HepG2 (cell line): Measurements from ENCODE around the gene MED9. TPM values are rescaled to one million over a fixed set of nuclear protein-coding genes. Genes with fewer than 3 reads are reported as not detected.

ENCODE experiments used
- ATF4 ChIP-seq, 2 experiments: fragments of 450-650 bp in 1 of 2; sonication (generic) in 1 of 2; formaldehyde crosslinking; IDR thresholded peaks; 2 replicates each; pipeline versions ENCODE4 v1.5.0 to v1.8.0; 2020 to 2022; ENCODE audit warnings: mild to moderate bottlenecking in 1 of 2, missing genetic modification reagents in 1 of 2
- CBX1 ChIP-seq: IDR thresholded peaks from one replicate; pipeline ENCODE4 v1.6.1; 2016; ENCODE audit warnings: antibody characterized with exemption, low read depth
- GABPB1 ChIP-seq: IDR thresholded peaks from 2 replicates; pipeline ENCODE4 v1.6.1; 2016; ENCODE audit warnings: mild to moderate bottlenecking, missing genetic modification reagents, moderate library complexity, missing compliant biosample characterization
- HMGA1 ChIP-seq: sonication (generic); formaldehyde crosslinking; conservative IDR thresholded peaks from 2 replicates; pipeline ENCODE4 v1.4.0; 2020; ENCODE audit warnings: missing genetic modification reagents
- HNRNPH1 ChIP-seq: fragments of 200-400 bp; formaldehyde crosslinking; optimal IDR thresholded peaks from 2 replicates; pipeline ENCODE3; 2017; ENCODE audit warnings: mild to moderate bottlenecking, low read depth, low read length
- ISL2 ChIP-seq: sonication (generic); formaldehyde crosslinking; IDR thresholded peaks from 2 replicates; pipeline ENCODE4 v1.5.0; 2020; ENCODE audit warnings: missing genetic modification reagents
- KIAA2018 ChIP-seq: sonication (generic); formaldehyde crosslinking; IDR thresholded peaks from 2 replicates; pipeline ENCODE4 v1.5.0; 2020; ENCODE audit warnings: mild to moderate bottlenecking, missing genetic modification reagents, borderline replicate concordance
- NCOA1 ChIP-seq: sonication (generic); formaldehyde crosslinking; IDR thresholded peaks from 2 replicates; pipeline ENCODE4 v1.9.0; 2021; ENCODE audit warnings: missing genetic modification reagents
- PHF8 ChIP-seq: sonication (generic); formaldehyde crosslinking; IDR thresholded peaks from 2 replicates; pipeline ENCODE4 v1.5.0; 2020; ENCODE audit warnings: missing genetic modification reagents
- POLR2AphosphoS2 ChIP-seq: IDR thresholded peaks from 2 replicates; pipeline ENCODE4 v1.6.1; 2011; ENCODE audit warnings: low read depth, low read length, improper control_type of control experiment
- SIN3A ChIP-seq: IDR thresholded peaks from 2 replicates; pipeline ENCODE4 v1.6.1; 2011; ENCODE audit warnings: low read depth, mild to moderate bottlenecking, control low read depth, low read length, borderline replicate concordance
- SMAD9 ChIP-seq: sonication (generic); formaldehyde crosslinking; IDR thresholded peaks from 2 replicates; pipeline ENCODE4 v1.5.1; 2020; ENCODE audit warnings: mild to moderate bottlenecking, missing genetic modification reagents
- TGIF2 ChIP-seq: IDR thresholded peaks from 2 replicates; pipeline ENCODE4 v1.6.1; 2016; ENCODE audit warnings: control low read depth, missing compliant biosample characterization
- ZBTB43 ChIP-seq: sonication (generic); formaldehyde crosslinking; conservative IDR thresholded peaks from 2 replicates; pipeline ENCODE4 v1.4.0; 2020; ENCODE audit warnings: missing genetic modification reagents
- ZFYVE20 ChIP-seq: sonication (generic); formaldehyde crosslinking; IDR thresholded peaks from 2 replicates; pipeline ENCODE4 v1.8.0; 2023; ENCODE audit warnings: low read depth, mild to moderate bottlenecking, moderate library complexity, missing genetic modification reagents, borderline replicate concordance
- ZNF143 ChIP-seq: sonication (generic); formaldehyde crosslinking; IDR thresholded peaks from 2 replicates; pipeline ENCODE4 v1.4.0; 2020; ENCODE audit warnings: missing genetic modification reagents
- ZNF20 ChIP-seq: sonication (generic); formaldehyde crosslinking; IDR thresholded peaks from 2 replicates; pipeline ENCODE4 v1.4.0; 2020; ENCODE audit warnings: mild to moderate bottlenecking, moderate library complexity, missing genetic modification reagents
- ZNF264 ChIP-seq: sonication (generic); formaldehyde crosslinking; IDR thresholded peaks from 2 replicates; pipeline ENCODE4 v1.4.0; 2020; ENCODE audit warnings: missing genetic modification reagents
- ZNF430 ChIP-seq: sonication (generic); formaldehyde crosslinking; IDR thresholded peaks from 2 replicates; pipeline ENCODE4 v1.9.0; 2021; ENCODE audit warnings: mild to moderate bottlenecking, missing genetic modification reagents
- ZNF558 ChIP-seq: sonication (generic); formaldehyde crosslinking; IDR thresholded peaks from 2 replicates; pipeline ENCODE4 v1.9.0; 2022; ENCODE audit warnings: mild to moderate bottlenecking, missing genetic modification reagents, borderline replicate concordance
- polyA plus RNA-seq, 8 experiments: library from polyadenylated mRNA; depleted of rRNA in 3 of 8; stranded (reverse) in 7 of 8; unstranded in 1 of 8; fragments of >200 nt; fragmentation: Illumina TruSeq in 4 of 8; extraction: Trizol in 4 of 8; gene quantifications; 2 replicates each; pipeline versions ENCODE4 v1.2.1 to v1.2.3, GENCODE V29; 2011 to 2016; ENCODE audit warnings: low read depth in 4 of 8, missing spikeins in 1 of 8, mixed read lengths in 1 of 8; ENCODE audit not compliant: insufficient read depth in 1 of 8
- total RNA-seq, 5 experiments: library from RNA; depleted of rRNA; stranded (reverse); fragments of >200 nt; fragmentation: Illumina TruSeq; extraction: Trizol; gene quantifications; 2 replicates each; pipeline ENCODE4 v1.2.3, GENCODE V29; 2016; ENCODE audit warnings: low read depth in 1 of 5

Gene MED9
- total and polyA plus RNA-seq, 2 of the 13 experiments (the other 11 are each of a cell fraction or from before 2014, with no cell fraction given): 11.9 to 15.1 TPM

- TF ChIP-seq HMGA1 (CRISPR knock-in tag) (no peak), TGIF2 (0 out of 2 replicates have a peak, but pooled peaks have one; percentile 37), ZNF264 (CRISPR knock-in tag) (peak; percentile 87), ZNF143 (CRISPR knock-in tag) (no peak; the same call in 1 of the 2 replicates), KIAA2018 (CRISPR knock-in tag) (no peak), PHF8 (CRISPR knock-in tag) (no peak; the same call in none of the 2 replicates), CBX1 (peak; percentile 17), ZNF430 (0 out of 2 replicates have a peak, but pooled peaks have one; percentile 35), GABPB1 (CRISPR knock-in tag) (peak; percentile 80), NCOA1 (CRISPR knock-in tag) (0 out of 2 replicates have a peak, but pooled peaks have one; percentile 45), ZBTB43 (CRISPR knock-in tag) (0 out of 2 replicates have a peak, but pooled peaks have one; percentile 76), ATF4 (CRISPR knock-in tag; IDR thresholded peaks at IDR 0.05) (peak in 1 of 2 experiments; percentile 99; a peak in 2 of 4 replicates), ZNF558 (CRISPR knock-in tag) (peak; percentile 65; the same call in 1 of the 2 replicates), POLR2AphosphoS2 (no peak), SIN3A (peak; percentile 34; the same call in 1 of the 2 replicates), ZNF20 (CRISPR knock-in tag) (no peak), ISL2 (CRISPR knock-in tag) (peak; percentile 97), ZFYVE20 (CRISPR knock-in tag) (no peak), SMAD9 (CRISPR knock-in tag) (no peak), HNRNPH1 (no peak)
Observed at GRCh38 chr17:17445925-17446665, 30.7 kb upstream of the MED9 start (continued).
